Measurements from ENCODE around the gene CSAG3. TPM values are rescaled to one million over a fixed set of nuclear protein-coding genes. Genes with fewer than 3 reads are reported as not detected.
"Not testable (repeated sequence)": the region's sequence is repeated elsewhere in the genome, so short reads cannot be mapped to it uniquely, and the experiment has no call there.

CSAG3 gene
- 7.6 and 8.9 TPM in 2 replicates for total RNA-seq (2014; rRNA removed; shearing (Covaris generic))
- 11.8 and 16.1 TPM in 2 replicates for polyA plus RNA-seq (2015; cell fraction: cytosol; rRNA removed)
- 271 and 290 TPM in 2 replicates for polyA plus RNA-seq (2015; cell fraction: nucleus; rRNA removed)

- DNase-seq (ENCODE audit: low read depth, low spot score); in situ Hi-C loops (cut with HindIII; ENCODE audit: low pct_unique_long_range_greater_than_20kb, low sequenced_read_pairs): not testable (repeated sequence)
These were observed at the start of gene CSAG3 for GRCh38 chrX:152758918-152759317. TSS of gene CSAG3 (plus strand) at chrX:152759218.

GRCh38 chrX:152713195-152713594 lies 45.8 kb upstream of the CSAG3 start:
- in situ Hi-C loops (cut with HindIII; ENCODE audit: low pct_unique_long_range_greater_than_20kb, low sequenced_read_pairs) = not testable (repeated sequence)

GRCh38 chrX:152713815-152714787 lies 44.9 kb upstream of the CSAG3 start, which contains the start of gene MAGEA2B:
TSS of gene MAGEA2B (plus strand) at chrX:152714628. CDS start at chrX:152717107, 2,479 bp downstream.
- DNase-seq (ENCODE audit: low read depth, low spot score); in situ Hi-C loops (cut with HindIII; ENCODE audit: low pct_unique_long_range_greater_than_20kb, low sequenced_read_pairs): not testable (repeated sequence)

More at GRCh38 chrX:152713195-152713594, 45.8 kb upstream of the CSAG3 start:
- DNase-seq (ENCODE audit: low read depth, low spot score) = not testable (repeated sequence)

- in situ Hi-C loops (cut with HindIII; ENCODE audit: low pct_unique_long_range_greater_than_20kb, low sequenced_read_pairs) = no loop called here
- DNase-seq (ENCODE audit: low read depth, low spot score) = no peak
These were observed 33.6 kb upstream of the CSAG3 start for GRCh38 chrX:152725409-152725808.

- in situ Hi-C loops (cut with HindIII; ENCODE audit: low pct_unique_long_range_greater_than_20kb, low sequenced_read_pairs) = no loop called here
- peak; percentile 85 for DNase-seq (ENCODE audit: low read depth, low spot score)
These were observed 25.6 kb upstream of the CSAG3 start, which contains the start of the genes CSAG1 and MAGEA12 for GRCh38 chrX:152733261-152733975. TSS of gene CSAG1 (minus strand) at chrX:152733721. CDS start at chrX:152732460, 1,261 bp downstream. TSS of gene MAGEA12 (plus strand) at chrX:152733757. CDS start at chrX:152736162, 2,405 bp downstream.

GRCh38 chrX:152734143-152734858 lies 24.7 kb upstream of the CSAG3 start:
- DNase-seq (ENCODE audit: low read depth, low spot score); in situ Hi-C loops (cut with HindIII; ENCODE audit: low pct_unique_long_range_greater_than_20kb, low sequenced_read_pairs): not testable (repeated sequence)

- no peak for DNase-seq (ENCODE audit: low read depth, low spot score)
- in situ Hi-C loops (cut with HindIII; ENCODE audit: low pct_unique_long_range_greater_than_20kb, low sequenced_read_pairs) = no loop called here
These were observed 23.9 kb upstream of the CSAG3 start for GRCh38 chrX:152735101-152735500.

GRCh38 chrX:152735860-152736511 lies 23.0 kb upstream of the CSAG3 start:
- no peak for DNase-seq (ENCODE audit: low read depth, low spot score)
- in situ Hi-C loops (cut with HindIII; ENCODE audit: low pct_unique_long_range_greater_than_20kb, low sequenced_read_pairs) = no loop called here

- DNase-seq (ENCODE audit: low read depth, low spot score); in situ Hi-C loops (cut with HindIII; ENCODE audit: low pct_unique_long_range_greater_than_20kb, low sequenced_read_pairs): not testable (repeated sequence)
These were observed 22.5 kb upstream of the CSAG3 start for GRCh38 chrX:152736528-152736927.

GRCh38 chrX:152738560-152738959 lies 20.5 kb upstream of the CSAG3 start:
- in situ Hi-C loops (cut with HindIII; ENCODE audit: low pct_unique_long_range_greater_than_20kb, low sequenced_read_pairs) = no loop called here
- DNase-seq (ENCODE audit: low read depth, low spot score) = no peak

GRCh38 chrX:152753686-152754650 lies 5.0 kb upstream of the CSAG3 start, which contains the start of gene MAGEA2:
TSS of gene MAGEA2 (minus strand) at chrX:152753842. CDS start at chrX:152751363, 2,479 bp downstream.
- in situ Hi-C loops (cut with HindIII; ENCODE audit: low pct_unique_long_range_greater_than_20kb, low sequenced_read_pairs); DNase-seq (ENCODE audit: low read depth, low spot score): not testable (repeated sequence)

GRCh38 chrX:152754871-152755270 lies 4.1 kb upstream of the CSAG3 start:
- in situ Hi-C loops (cut with HindIII; ENCODE audit: low pct_unique_long_range_greater_than_20kb, low sequenced_read_pairs); DNase-seq (ENCODE audit: low read depth, low spot score): not testable (repeated sequence)

GRCh38 chrX:152759544-152759943 lies 526 bp downstream of the CSAG3 start:
- DNase-seq (ENCODE audit: low read depth, low spot score); in situ Hi-C loops (cut with HindIII; ENCODE audit: low pct_unique_long_range_greater_than_20kb, low sequenced_read_pairs): not testable (repeated sequence)

GRCh38 chrX:152761582-152761981 lies 2.6 kb downstream of the CSAG3 start:
- DNase-seq (ENCODE audit: low read depth, low spot score); in situ Hi-C loops (cut with HindIII; ENCODE audit: low pct_unique_long_range_greater_than_20kb, low sequenced_read_pairs): not testable (repeated sequence)

- DNase-seq (ENCODE audit: low read depth, low spot score); in situ Hi-C loops (cut with HindIII; ENCODE audit: low pct_unique_long_range_greater_than_20kb, low sequenced_read_pairs): not testable (repeated sequence)
These were observed 7.5 kb downstream of the CSAG3 start for GRCh38 chrX:152766562-152766961.
